ENCODE results near the gene PFN3.

PFN3 gene

GRCh38 chr5:177438468-177438867, 38.0 kb upstream of the PFN3 start:
- DNase-seq (ENCODE audit: extremely low read depth in 1 of 2, low read depth in 1 of 2) = no peak

DNA sequence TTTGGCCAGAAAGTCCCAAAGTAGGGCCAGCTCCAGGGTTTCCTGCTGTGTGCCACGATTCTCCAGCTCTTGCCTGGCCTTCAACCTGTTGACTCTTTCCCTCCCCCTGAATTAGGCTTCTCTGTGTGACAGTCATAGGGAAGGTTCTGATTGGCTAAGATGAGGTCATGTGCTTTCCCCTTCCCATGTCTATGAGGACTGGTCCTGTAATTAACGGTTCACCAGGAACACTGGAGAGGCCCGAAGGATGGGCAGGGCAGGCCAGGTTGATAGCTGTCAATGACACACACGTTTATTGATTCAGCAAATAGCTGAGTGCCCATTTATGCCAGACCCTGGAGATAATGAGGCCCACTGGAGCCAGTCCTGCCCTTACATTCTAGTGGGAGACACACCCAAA, 37.2 kb upstream of the PFN3 start:
- DNase-seq (ENCODE audit: extremely low read depth in 1 of 2, low read depth in 1 of 2) = no peak

DNA sequence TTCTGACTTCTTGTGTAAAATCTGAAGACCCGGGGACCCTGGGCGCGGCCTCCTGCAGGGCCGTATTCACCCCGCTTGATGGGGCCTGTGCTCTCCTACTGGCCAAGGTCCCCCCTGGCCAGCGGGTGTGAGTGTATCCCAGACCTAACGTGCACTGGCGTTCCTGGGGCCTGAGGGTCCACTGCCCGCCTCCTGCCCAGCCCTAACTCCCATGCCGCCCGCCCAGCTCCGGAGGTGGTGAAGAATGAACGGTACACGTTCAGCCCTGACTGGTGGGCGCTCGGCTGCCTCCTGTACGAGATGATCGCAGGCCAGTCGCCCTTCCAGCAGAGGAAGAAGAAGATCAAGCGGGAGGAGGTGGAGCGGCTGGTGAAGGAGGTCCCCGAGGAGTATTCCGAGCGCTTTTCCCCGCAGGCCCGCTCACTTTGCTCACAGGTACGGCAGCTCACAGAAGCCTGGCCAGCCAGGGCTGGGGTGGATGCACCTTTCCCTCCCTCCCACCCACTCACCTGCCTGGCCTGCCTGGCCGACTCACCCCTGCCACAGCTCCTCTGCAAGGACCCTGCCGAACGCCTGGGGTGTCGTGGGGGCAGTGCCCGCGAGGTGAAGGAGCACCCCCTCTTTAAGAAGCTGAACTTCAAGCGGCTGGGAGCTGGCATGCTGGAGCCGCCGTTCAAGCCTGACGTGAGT, 35.5 kb upstream of the PFN3 start:
- DNase-seq (ENCODE audit: extremely low read depth in 1 of 2, low read depth in 1 of 2) = no peak

GRCh38 chr5:177434942-177435738, 34.7 kb upstream of the PFN3 start:
- no peak for DNase-seq (ENCODE audit: extremely low read depth in 1 of 2, low read depth in 1 of 2)

DNA sequence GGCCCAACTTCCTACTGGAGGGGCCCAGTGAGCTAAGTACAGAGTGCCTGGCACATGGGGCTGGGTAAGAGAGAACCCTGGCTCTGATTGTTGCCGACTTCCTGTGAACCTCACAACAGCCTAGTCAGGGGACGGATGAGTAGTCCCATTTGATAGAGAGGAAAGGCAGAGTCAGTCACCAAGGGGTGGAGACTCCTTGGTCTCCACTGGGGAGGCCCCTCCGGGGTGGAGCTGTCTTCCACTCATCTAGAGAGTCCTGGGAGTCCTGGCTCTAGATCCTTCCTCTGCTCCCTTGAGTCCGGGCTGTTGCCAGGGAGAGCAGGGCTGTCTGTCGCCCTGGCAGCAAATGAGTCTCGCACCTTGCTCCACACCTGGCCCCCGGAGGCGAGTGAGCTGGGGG, 34.0 kb upstream of the PFN3 start:
- no peak for DNase-seq (ENCODE audit: extremely low read depth in 1 of 2, low read depth in 1 of 2)

DNA sequence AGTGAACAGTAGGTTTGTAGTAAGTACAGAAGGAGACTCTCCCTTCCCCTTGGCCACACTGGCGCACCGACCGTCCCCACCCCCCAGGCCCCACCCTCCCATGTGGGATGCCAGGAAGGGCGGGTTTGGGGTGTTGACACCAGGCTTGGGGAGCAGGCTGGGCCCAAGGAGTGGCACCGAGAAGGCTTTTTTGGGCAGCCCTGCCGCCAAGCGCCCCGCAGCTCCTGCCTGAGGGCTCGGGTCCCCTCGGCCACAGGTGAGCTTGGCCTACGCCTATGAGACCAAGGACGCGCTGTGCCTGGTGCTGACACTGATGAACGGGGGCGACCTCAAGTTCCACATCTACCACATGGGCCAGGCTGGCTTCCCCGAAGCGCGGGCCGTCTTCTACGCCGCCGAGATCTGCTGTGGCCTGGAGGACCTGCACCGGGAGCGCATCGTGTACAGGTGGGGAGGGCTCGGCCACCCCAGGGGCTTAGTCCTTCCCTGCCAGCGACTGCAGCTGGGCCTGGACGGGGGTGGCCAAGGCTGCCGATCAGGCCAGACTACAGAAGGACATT, 33.3 kb upstream of the PFN3 start:
- no peak for DNase-seq (ENCODE audit: extremely low read depth in 1 of 2, low read depth in 1 of 2)

DNA sequence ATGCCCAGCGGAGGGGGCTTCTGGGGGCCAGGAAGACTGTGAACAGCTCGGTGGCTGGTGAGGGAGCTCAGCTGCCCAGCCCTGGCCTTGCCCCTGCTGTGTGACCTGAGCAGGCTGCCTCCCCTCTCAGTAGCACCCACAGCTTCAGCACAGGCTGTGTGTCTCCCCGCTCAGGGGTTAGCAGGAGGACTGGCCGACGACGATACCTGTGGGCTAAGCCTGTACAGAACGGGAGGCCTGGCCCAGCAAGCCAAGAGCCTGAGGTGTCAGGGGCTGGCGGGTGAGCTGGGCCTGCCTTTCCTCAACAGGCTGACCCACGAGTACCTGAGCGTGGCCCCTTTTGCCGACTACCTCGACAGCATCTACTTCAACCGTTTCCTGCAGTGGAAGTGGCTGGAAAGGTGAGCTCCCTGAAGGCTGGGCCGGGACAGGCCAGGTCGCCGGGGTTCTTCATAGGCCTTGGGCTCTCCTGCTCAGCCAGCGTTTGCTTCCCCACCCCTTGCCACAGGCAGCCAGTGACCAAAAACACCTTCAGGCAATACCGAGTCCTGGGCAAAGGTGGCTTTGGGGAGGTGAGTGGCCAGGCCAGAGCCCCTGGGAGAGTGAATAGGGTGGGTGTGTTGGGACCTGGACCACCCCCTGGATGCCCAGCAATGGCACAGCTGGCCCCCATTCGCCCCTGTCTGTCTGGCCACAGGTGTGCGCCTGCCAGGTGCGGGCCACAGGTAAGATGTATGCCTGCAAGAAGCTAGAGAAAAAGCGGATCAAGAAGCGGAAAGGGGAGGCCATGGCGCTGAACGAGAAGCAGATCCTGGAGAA, 32.6 kb upstream of the PFN3 start:
- no peak for DNase-seq (ENCODE audit: extremely low read depth in 1 of 2, low read depth in 1 of 2)

GRCh38 chr5:177432143-177432838, 31.8 kb upstream of the PFN3 start:
- DNase-seq (ENCODE audit: extremely low read depth in 1 of 2, low read depth in 1 of 2) = no peak

- DNase-seq (ENCODE audit: extremely low read depth in 1 of 2, low read depth in 1 of 2) = peak; percentile 73 to 89
Measured at GRCh38 chr5:177431317-177432142, 31.1 kb upstream of the PFN3 start.

GRCh38 chr5:177430972-177431316, 30.5 kb upstream of the PFN3 start:
- DNase-seq (ENCODE audit: extremely low read depth in 1 of 2, low read depth in 1 of 2) = no peak

- no peak for DNase-seq (ENCODE audit: extremely low read depth in 1 of 2, low read depth in 1 of 2)
Measured at GRCh38 chr5:177430140-177430951, 29.9 kb upstream of the PFN3 start.

- peak; percentile 77 to 95 for DNase-seq (ENCODE audit: extremely low read depth in 1 of 2, low read depth in 1 of 2)
Measured at GRCh38 chr5:177429248-177430040, 29.0 kb upstream of the PFN3 start.

DNA sequence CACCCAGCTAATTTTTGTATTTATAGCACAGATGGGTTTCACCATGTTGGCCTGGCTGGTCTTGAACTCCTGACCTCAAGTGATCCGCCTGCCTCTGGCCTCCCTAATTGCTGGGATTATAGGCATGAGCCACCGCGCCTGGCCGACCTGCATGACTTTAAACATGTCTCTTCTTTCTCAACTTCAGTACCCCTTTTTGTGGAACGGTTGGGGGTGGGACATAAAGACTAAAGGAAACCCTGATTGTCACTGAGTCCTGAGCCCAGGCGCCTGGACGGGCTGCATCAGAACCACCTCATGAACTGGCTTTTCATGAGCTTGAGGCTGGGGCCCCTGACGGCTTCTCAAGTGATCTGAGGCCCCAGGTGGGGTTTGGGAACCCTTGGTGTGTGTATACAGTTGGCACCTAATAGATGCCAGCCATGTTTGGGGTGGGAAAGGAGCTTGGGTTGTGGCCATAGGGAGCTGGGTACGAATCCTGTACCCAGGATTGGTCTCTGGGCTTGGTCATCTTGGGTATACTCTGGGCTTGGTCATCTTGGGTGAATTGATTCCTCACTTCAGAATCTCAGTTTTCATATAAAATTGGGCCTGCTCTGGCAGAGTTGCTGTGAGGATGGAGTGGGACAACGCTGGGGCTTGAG, 28.2 kb upstream of the PFN3 start:
- no peak for DNase-seq (ENCODE audit: extremely low read depth in 1 of 2, low read depth in 1 of 2)

- DNase-seq (ENCODE audit: extremely low read depth in 1 of 2, low read depth in 1 of 2) = no peak
Measured at GRCh38 chr5:177427919-177428573, 27.6 kb upstream of the PFN3 start.

- DNase-seq (ENCODE audit: extremely low read depth in 1 of 2, low read depth in 1 of 2) = no peak
Measured at GRCh38 chr5:177427211-177427822, 26.9 kb upstream of the PFN3 start.

DNA sequence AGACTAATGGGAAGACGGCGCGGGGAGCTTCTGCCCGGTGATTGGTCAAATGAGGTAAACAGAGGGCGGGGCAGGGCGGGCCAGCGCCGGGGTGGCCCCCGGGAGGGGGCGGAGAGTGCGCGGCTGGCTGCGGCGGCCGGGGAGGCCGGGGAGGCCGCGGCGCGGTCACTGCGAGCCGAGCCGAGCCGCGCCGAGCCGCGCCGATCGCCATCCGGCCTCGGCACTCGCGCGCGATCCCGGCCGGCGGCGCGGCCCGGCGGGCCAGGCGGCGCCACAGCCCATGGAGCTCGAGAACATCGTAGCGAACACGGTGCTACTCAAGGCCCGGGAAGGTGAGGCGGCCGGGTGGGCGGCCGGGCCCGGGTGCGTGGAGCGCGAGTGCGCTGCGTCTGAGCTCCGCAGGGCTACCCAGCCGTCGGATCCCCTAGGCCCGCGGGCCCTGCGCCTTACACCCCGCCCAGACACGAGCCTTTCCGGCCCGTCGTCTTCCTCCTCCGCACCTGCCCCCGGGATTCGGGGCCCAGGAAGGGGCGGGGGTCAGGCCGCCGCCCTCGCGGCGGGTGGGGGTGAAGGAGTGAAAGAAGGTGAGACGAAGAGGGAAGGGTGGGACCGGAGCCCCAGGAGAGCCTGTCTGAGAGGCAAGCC, 26.2 kb upstream of the PFN3 start, which contains the start of gene GRK6:
Gene GRK6, plus strand, starts transcription at position 111 of the 645 bp plus-strand sequence. Its CDS starts 170 bp downstream, at position 281.
- DNase-seq (ENCODE audit: extremely low read depth in 1 of 2, low read depth in 1 of 2) = no peak
